RWPE2 (cell line): ENCODE measurements around the gene OTUD7B.

Experiments used
- ATAC-seq: fragments of 200-7000 bp; cut with Tn5 transposase; 3 replicates; pipeline ENCODE4 v1.9.1; 2021; ENCODE audit warnings: low read depth
- DNase-seq: peaks from one replicate; pipeline ENCODE4 v3.0.0-alpha.2; 2020; ENCODE audit warnings: low spot score
- H3K27ac ChIP-seq: fragments of 450-650 bp; 2 replicates; pipeline ENCODE4 v1.5.1; 2017; ENCODE audit warnings: mild to moderate bottlenecking; ENCODE audit not compliant: poor library complexity, severe bottlenecking
- H3K27me3 ChIP-seq: fragments of 250-450 bp; sonication (Bioruptor Pico); 2 replicates; pipeline ENCODE4 v1.5.1; 2021; ENCODE audit warnings: mild to moderate bottlenecking, moderate library complexity; ENCODE audit not compliant: insufficient read depth, poor library complexity, severe bottlenecking
- H3K36me3 ChIP-seq: fragments of 250-450 bp; sonication (Bioruptor Pico); 2 replicates; pipeline ENCODE4 v1.5.1; 2020; ENCODE audit warnings: low read depth, mild to moderate bottlenecking, moderate library complexity
- H3K4me1 ChIP-seq: fragments of 250-450 bp; sonication (Bioruptor Pico); 2 replicates; pipeline ENCODE4 v1.5.1; 2021; ENCODE audit warnings: mild to moderate bottlenecking, moderate library complexity; ENCODE audit not compliant: insufficient read depth, poor library complexity, severe bottlenecking
- H3K4me3 ChIP-seq: fragments of 250-450 bp; sonication (Bioruptor Pico); 2 replicates; pipeline ENCODE4 v1.5.1; 2021; ENCODE audit warnings: mild to moderate bottlenecking, moderate library complexity; ENCODE audit not compliant: severe bottlenecking
- H3K9me3 ChIP-seq: fragments of 250-450 bp; sonication (Bioruptor Pico); 2 replicates; pipeline ENCODE4 v1.5.1; 2021; ENCODE audit warnings: mild to moderate bottlenecking, moderate library complexity; ENCODE audit not compliant: severe bottlenecking
- CTCF ChIP-seq: fragments of 450-650 bp; IDR thresholded peaks from one replicate; pipeline ENCODE4 v1.5.1; 2017; ENCODE audit warnings: mild to moderate bottlenecking, moderate library complexity; ENCODE audit not compliant: poor library complexity, severe bottlenecking

OTUD7B gene

GRCh38 chr1:149896575-149896974 lies 114.0 kb downstream of the OTUD7B start:
- Histone ChIP-seq H3K27ac (no peak overlapping the region), H3K4me3 (no peak overlapping the region), H3K36me3 (0 out of 2 replicates have a peak, but pooled peaks cover 5% of the 10 kb centered on the region), H3K9me3 (no peaks in the 10 kb centered on the region), H3K4me1 (no peaks in the 10 kb centered on the region), H3K27me3 (no peaks in the 10 kb centered on the region)
- DNase-seq (no peak), ATAC-seq (no peak)
- no peak for TF ChIP-seq CTCF

- no peak for TF ChIP-seq CTCF
- Histone ChIP-seq H3K4me1 (peaks cover 14% of the 10 kb centered on the region), H3K27me3 (no peaks in the 10 kb centered on the region), H3K36me3 (no peaks in the 10 kb centered on the region), H3K27ac (peak overlapping the region; percentile 85), H3K4me3 (peak overlapping the region; percentile 49), H3K9me3 (no peaks in the 10 kb centered on the region)
- ATAC-seq (no peak), DNase-seq (no peak)
Observed at GRCh38 chr1:149888999-149889289, 121.6 kb downstream of the OTUD7B start.

GRCh38 chr1:149888247-149888998 lies 122.1 kb downstream of the OTUD7B start:
- no peaks in the 10 kb centered on the region for H3K36me3 ChIP-seq
- peak overlapping the region; percentile 85 for H3K27ac ChIP-seq
- peak; percentile 8 for ATAC-seq
- H3K4me1 ChIP-seq = peaks cover 14% of the 10 kb centered on the region
- H3K27me3 ChIP-seq = no peaks in the 10 kb centered on the region
- H3K9me3 ChIP-seq = no peaks in the 10 kb centered on the region
- TF ChIP-seq CTCF = peak; percentile 78
- no peak for DNase-seq
- peak overlapping the region; percentile 49 for H3K4me3 ChIP-seq
